ENCODE results near the gene KIAA0930. TPM values are rescaled to one million over a fixed set of nuclear protein-coding genes. Genes with fewer than 3 reads are reported as not detected.
"Not testable (repeated sequence)": the region's sequence is repeated elsewhere in the genome, so short reads cannot be mapped to it uniquely, and the experiment has no call there.

Gene KIAA0930
- total RNA-seq, 1 donor from 2014 or later, result 42.5 TPM

DNA sequence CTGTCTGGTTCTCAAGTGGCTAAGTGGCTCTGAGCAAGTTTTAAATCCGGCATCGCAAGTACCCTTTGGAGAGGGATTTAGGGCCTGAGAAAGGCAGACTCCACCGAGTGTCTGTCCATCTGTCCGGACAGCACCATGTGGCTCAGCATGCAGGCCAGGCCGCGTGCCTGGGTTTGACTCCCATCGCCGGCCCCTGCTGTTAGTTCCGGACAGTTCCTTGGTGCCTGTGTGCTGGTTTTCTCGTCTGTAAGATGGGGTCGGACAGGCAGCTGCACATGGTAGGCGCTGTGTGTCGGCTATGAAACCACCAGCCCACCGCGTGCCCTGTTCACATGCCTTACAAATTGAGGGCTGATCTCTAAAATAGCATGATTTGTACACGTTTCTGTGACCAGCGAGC is 46.0 kb downstream of the KIAA0930 start:
- H3K27me3 ChIP-seq, result no peaks in the 10 kb centered on the region
- TF ChIP-seq POLR2A (IDR thresholded peaks at IDR 0.05), result no peak
- TF ChIP-seq POLR2AphosphoS5 (IDR thresholded peaks at IDR 0.05; ENCODE audit: insufficient read depth in 1 of 2, low read depth in 1 of 2), result no peak
- TF ChIP-seq CTCF (IDR thresholded peaks at IDR 0.05), result no peak
- H3K4me1 ChIP-seq, result no peaks in the 10 kb centered on the region
- peaks cover 0 to 46% of the 10 kb centered on the region in 2 donors for H3K36me3 ChIP-seq
- no peaks in the 10 kb centered on the region for H3K9me3 ChIP-seq
- DNase-seq (ENCODE audit: extremely low spot score in 2 of 2), result no peak
- no peak overlapping the region for H3K4me3 ChIP-seq
- intact Hi-C loops (cut with DNase I), result no loop called here
- no peak overlapping the region for H3K27ac ChIP-seq

- H3K36me3 ChIP-seq, result peaks cover 0 to 27% of the 10 kb centered on the region in 2 donors
- intact Hi-C loops (cut with DNase I), result no loop called here
- no peaks in the 10 kb centered on the region for H3K4me1 ChIP-seq
- H3K9me3 ChIP-seq, result no peaks in the 10 kb centered on the region
- no peak for TF ChIP-seq POLR2A (IDR thresholded peaks at IDR 0.05)
- no peak for TF ChIP-seq POLR2AphosphoS5 (IDR thresholded peaks at IDR 0.05; ENCODE audit: insufficient read depth in 1 of 2, low read depth in 1 of 2)
- TF ChIP-seq CTCF (IDR thresholded peaks at IDR 0.05), result no peak
- H3K27me3 ChIP-seq, result no peaks in the 10 kb centered on the region
- H3K4me3 ChIP-seq, result no peak overlapping the region
- no peak overlapping the region for H3K27ac ChIP-seq
- no peak for DNase-seq (ENCODE audit: extremely low spot score in 2 of 2)
Observed at GRCh38 chr22:45192701-45193187, 48.0 kb downstream of the KIAA0930 start.

DNA sequence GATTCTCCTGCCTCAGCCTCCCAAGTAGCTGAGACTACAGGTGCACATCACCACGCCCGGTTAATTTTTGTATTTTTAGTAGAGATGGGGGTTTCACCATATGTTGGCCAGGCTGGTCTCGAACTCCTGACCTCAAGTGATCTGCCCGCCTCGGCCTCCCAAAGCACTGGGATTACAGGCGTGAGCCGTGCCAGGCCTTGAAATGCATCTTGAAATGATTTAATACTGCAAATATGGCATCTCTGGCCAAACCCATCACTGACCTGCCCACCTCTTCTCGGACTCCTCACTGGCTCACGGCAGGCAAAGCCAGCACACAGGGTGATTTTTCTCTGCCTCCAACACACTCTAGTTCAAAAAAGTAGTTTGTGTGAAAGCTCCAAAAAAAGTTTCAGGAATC is 48.9 kb downstream of the KIAA0930 start:
- H3K27me3 ChIP-seq; H3K4me3 ChIP-seq; H3K27ac ChIP-seq; intact Hi-C loops (cut with DNase I); DNase-seq (ENCODE audit: extremely low spot score in 2 of 2); H3K9me3 ChIP-seq; H3K4me1 ChIP-seq: not testable (repeated sequence)
- peaks cover 0 to 17% of the 10 kb centered on the region in 2 donors for H3K36me3 ChIP-seq

GRCh38 chr22:45190202-45190872 is 50.4 kb downstream of the KIAA0930 start:
- peaks cover 0 to 11% of the 10 kb centered on the region in 2 donors for H3K36me3 ChIP-seq
- H3K27me3 ChIP-seq, result no peaks in the 10 kb centered on the region
- no peaks in the 10 kb centered on the region for H3K4me1 ChIP-seq
- intact Hi-C loops (cut with DNase I), result no loop called here
- no peaks in the 10 kb centered on the region for H3K9me3 ChIP-seq
- DNase-seq (ENCODE audit: extremely low spot score in 2 of 2), result no peak
- TF ChIP-seq POLR2A (IDR thresholded peaks at IDR 0.05) (no peak), POLR2AphosphoS5 (IDR thresholded peaks at IDR 0.05; ENCODE audit: insufficient read depth in 1 of 2, low read depth in 1 of 2) (no peak)
- no peak overlapping the region for H3K27ac ChIP-seq
- no peak overlapping the region for H3K4me3 ChIP-seq

- no peak for DNase-seq (ENCODE audit: extremely low spot score in 2 of 2)
- TF ChIP-seq CTCF (IDR thresholded peaks at IDR 0.05), result no peak
- TF ChIP-seq POLR2AphosphoS5 (IDR thresholded peaks at IDR 0.05; ENCODE audit: insufficient read depth in 1 of 2, low read depth in 1 of 2), result no peak
- no peak for TF ChIP-seq POLR2A (IDR thresholded peaks at IDR 0.05)
- intact Hi-C loops (cut with DNase I), result no loop called here
Observed at GRCh38 chr22:45188779-45189178, 51.9 kb downstream of the KIAA0930 start.

GRCh38 chr22:45187891-45188290 is 52.8 kb downstream of the KIAA0930 start:
- Histone ChIP-seq H3K9me3 (no peaks in the 10 kb centered on the region), H3K27me3 (no peaks in the 10 kb centered on the region), H3K4me3 (no peak overlapping the region), H3K36me3 (peaks cover 0 to 32% of the 10 kb centered on the region in 2 donors), H3K27ac (no peak overlapping the region), H3K4me1 (no peaks in the 10 kb centered on the region)
- intact Hi-C loops (cut with DNase I), result no loop called here
- DNase-seq (ENCODE audit: extremely low spot score in 2 of 2), result no peak
- no peak for TF ChIP-seq CTCF (IDR thresholded peaks at IDR 0.05)
- TF ChIP-seq POLR2AphosphoS5 (IDR thresholded peaks at IDR 0.05; ENCODE audit: insufficient read depth in 1 of 2, low read depth in 1 of 2), result no peak
- TF ChIP-seq POLR2A (IDR thresholded peaks at IDR 0.05), result no peak

More at GRCh38 chr22:45188779-45189178, 51.9 kb downstream of the KIAA0930 start:
- Histone ChIP-seq H3K4me3 (no peak overlapping the region), H3K36me3 (peaks cover 0 to 24% of the 10 kb centered on the region in 2 donors), H3K27me3 (no peaks in the 10 kb centered on the region), H3K9me3 (no peaks in the 10 kb centered on the region), H3K27ac (no peak overlapping the region), H3K4me1 (no peaks in the 10 kb centered on the region)
